ENCODE data around the gene PLCG1.

The PLCG1 gene

GRCh38 chr20:41162396-41162795 is 25.1 kb downstream of the PLCG1 start:
- H3K36me3 ChIP-seq (ENCODE audit: low read length), result no peaks in the 10 kb centered on the region
- no peaks in the 10 kb centered on the region for H3K27me3 ChIP-seq (ENCODE audit: low read length)
- H3K79me2 ChIP-seq (ENCODE audit: insufficient read depth, low read length), result peaks cover 9% of the 10 kb centered on the region; the same call in 1 of the 2 replicates
- no peaks in the 10 kb centered on the region for H3K9me3 ChIP-seq (ENCODE audit: insufficient read depth, low read length)
- TF ChIP-seq CTCF (IDR thresholded peaks at IDR 0.05; ENCODE audit: insufficient read depth, low read length, poor library complexity, severe bottlenecking) (no peak), EZH2phosphoT487 (conservative IDR thresholded peaks at IDR 0.05; ENCODE audit: low read length) (no peak)
- H3F3A ChIP-seq (ENCODE audit: insufficient read depth), result no peaks in the 10 kb centered on the region
- H3K4me2 ChIP-seq (ENCODE audit: low read depth, low read length, poor library complexity, severe bottlenecking), result no peak overlapping the region
- no peak overlapping the region for H3K9ac ChIP-seq (ENCODE audit: low read length)
- no peak overlapping the region for H3K27ac ChIP-seq (ENCODE audit: low read depth, low read length)
- H3K9me2 ChIP-seq (replicated peaks; ENCODE audit: insufficient read depth, low read length), result no peaks in the 10 kb centered on the region
- H4K20me1 ChIP-seq (ENCODE audit: low read depth, low read length), result peaks cover 4% of the 10 kb centered on the region; the same call in 1 of the 2 replicates
- H2AFZ ChIP-seq (ENCODE audit: low read depth, low read length, severe bottlenecking), result no peak overlapping the region
- no peak overlapping the region for H3K4me3 ChIP-seq (ENCODE audit: insufficient read depth, low read length, poor library complexity, severe bottlenecking)

- H3F3A ChIP-seq (ENCODE audit: insufficient read depth), result no peaks in the 10 kb centered on the region
- no peaks in the 10 kb centered on the region for H3K27me3 ChIP-seq (ENCODE audit: low read length)
- H3K27ac ChIP-seq (ENCODE audit: low read depth, low read length), result no peak overlapping the region
- H2AFZ ChIP-seq (ENCODE audit: low read depth, low read length, severe bottlenecking), result no peak overlapping the region
- H3K9ac ChIP-seq (ENCODE audit: low read length), result no peak overlapping the region
- H4K20me1 ChIP-seq (ENCODE audit: low read depth, low read length), result no peaks in the 10 kb centered on the region
- TF ChIP-seq CTCF (IDR thresholded peaks at IDR 0.05; ENCODE audit: insufficient read depth, low read length, poor library complexity, severe bottlenecking) (no peak), EZH2phosphoT487 (conservative IDR thresholded peaks at IDR 0.05; ENCODE audit: low read length) (no peak)
- H3K4me3 ChIP-seq (ENCODE audit: insufficient read depth, low read length, poor library complexity, severe bottlenecking), result no peak overlapping the region
- H3K9me2 ChIP-seq (replicated peaks; ENCODE audit: insufficient read depth, low read length), result no peaks in the 10 kb centered on the region
- H3K9me3 ChIP-seq (ENCODE audit: insufficient read depth, low read length), result no peaks in the 10 kb centered on the region
- no peak overlapping the region for H3K4me2 ChIP-seq (ENCODE audit: low read depth, low read length, poor library complexity, severe bottlenecking)
- no peaks in the 10 kb centered on the region for H3K36me3 ChIP-seq (ENCODE audit: low read length)
- no peaks in the 10 kb centered on the region for H3K79me2 ChIP-seq (ENCODE audit: insufficient read depth, low read length)
Measured at GRCh38 chr20:41163821-41164220, 26.5 kb downstream of the PLCG1 start.

GRCh38 chr20:41165001-41165882 is 27.9 kb downstream of the PLCG1 start:
- Histone ChIP-seq H3K9me2 (replicated peaks; ENCODE audit: insufficient read depth, low read length) (no peaks in the 10 kb centered on the region), H3K79me2 (ENCODE audit: insufficient read depth, low read length) (no peaks in the 10 kb centered on the region), H3K9ac (ENCODE audit: low read length) (no peak overlapping the region), H2AFZ (ENCODE audit: low read depth, low read length, severe bottlenecking) (no peak overlapping the region), H3K4me2 (ENCODE audit: low read depth, low read length, poor library complexity, severe bottlenecking) (no peak overlapping the region), H3K27ac (ENCODE audit: low read depth, low read length) (no peak overlapping the region), H3F3A (ENCODE audit: insufficient read depth) (no peaks in the 10 kb centered on the region), H3K27me3 (ENCODE audit: low read length) (no peaks in the 10 kb centered on the region), H4K20me1 (ENCODE audit: low read depth, low read length) (no peaks in the 10 kb centered on the region), H3K4me3 (ENCODE audit: insufficient read depth, low read length, poor library complexity, severe bottlenecking) (no peak overlapping the region), H3K36me3 (ENCODE audit: low read length) (no peaks in the 10 kb centered on the region), H3K9me3 (ENCODE audit: insufficient read depth, low read length) (no peaks in the 10 kb centered on the region)
- TF ChIP-seq EZH2phosphoT487 (conservative IDR thresholded peaks at IDR 0.05; ENCODE audit: low read length) (no peak), CTCF (IDR thresholded peaks at IDR 0.05; ENCODE audit: insufficient read depth, low read length, poor library complexity, severe bottlenecking) (no peak)

Measured in SU-DHL-6 (cell line).